GM12873 (cell line): ENCODE data around the gene KRT13.

Experiments used
- TF ChIP-seq, protein P1 (sequence below): IDR thresholded peaks from 2 replicates; pipeline ENCODE4 v1.5.1; 2012; ENCODE audit warnings: low read depth, mild to moderate bottlenecking, moderate library complexity, low read length, control low read depth; ENCODE audit not compliant: insufficient read depth; ENCODE audit errors: missing control alignments

The KRT13 gene

DNA sequence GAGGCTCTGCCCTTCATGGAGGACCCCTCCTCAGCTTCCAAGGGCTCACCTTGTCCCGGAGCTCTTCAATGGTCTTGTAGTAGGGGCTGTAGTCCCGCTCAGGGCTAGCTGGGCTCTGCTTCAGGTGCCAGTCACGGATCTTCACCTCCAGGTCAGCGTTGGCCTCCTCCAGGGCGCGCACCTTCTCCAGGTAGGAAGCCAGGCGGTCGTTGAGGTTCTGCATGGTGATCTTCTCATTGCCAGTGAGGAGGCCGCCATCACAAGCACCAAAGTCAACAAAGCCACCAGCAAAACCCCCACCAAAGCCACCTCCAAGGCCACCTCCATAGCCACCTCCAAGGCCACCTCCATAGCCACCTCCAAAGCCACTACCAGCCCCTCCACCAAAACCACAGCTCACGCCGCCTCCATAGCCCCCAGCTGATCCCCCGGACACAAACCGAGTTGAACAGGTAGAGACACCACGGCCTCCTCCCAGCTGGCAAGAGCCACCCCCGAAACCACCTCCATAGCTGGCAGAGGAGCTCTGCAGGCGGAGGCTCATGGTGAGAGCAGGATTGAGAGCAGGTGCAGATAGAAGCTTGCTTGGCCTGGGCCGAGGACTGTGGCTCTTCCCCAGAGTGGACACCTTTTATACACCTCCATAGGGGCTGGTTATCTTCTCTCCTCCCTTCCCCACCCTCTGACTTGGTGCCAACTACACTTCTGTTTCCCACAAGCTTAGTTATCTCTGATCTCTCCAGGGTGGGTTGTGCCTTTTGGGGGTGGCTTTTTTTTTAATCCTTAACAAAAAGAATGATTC is at the start of gene KRT13:
Gene KRT13 (minus strand): TSS at position 606 of the 802 bp plus-strand sequence. CDS start 62 bp downstream, at position 544.
- TF ChIP-seq, protein P1, sequence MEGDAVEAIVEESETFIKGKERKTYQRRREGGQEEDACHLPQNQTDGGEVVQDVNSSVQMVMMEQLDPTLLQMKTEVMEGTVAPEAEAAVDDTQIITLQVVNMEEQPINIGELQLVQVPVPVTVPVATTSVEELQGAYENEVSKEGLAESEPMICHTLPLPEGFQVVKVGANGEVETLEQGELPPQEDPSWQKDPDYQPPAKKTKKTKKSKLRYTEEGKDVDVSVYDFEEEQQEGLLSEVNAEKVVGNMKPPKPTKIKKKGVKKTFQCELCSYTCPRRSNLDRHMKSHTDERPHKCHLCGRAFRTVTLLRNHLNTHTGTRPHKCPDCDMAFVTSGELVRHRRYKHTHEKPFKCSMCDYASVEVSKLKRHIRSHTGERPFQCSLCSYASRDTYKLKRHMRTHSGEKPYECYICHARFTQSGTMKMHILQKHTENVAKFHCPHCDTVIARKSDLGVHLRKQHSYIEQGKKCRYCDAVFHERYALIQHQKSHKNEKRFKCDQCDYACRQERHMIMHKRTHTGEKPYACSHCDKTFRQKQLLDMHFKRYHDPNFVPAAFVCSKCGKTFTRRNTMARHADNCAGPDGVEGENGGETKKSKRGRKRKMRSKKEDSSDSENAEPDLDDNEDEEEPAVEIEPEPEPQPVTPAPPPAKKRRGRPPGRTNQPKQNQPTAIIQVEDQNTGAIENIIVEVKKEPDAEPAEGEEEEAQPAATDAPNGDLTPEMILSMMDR = no peak

DNA sequence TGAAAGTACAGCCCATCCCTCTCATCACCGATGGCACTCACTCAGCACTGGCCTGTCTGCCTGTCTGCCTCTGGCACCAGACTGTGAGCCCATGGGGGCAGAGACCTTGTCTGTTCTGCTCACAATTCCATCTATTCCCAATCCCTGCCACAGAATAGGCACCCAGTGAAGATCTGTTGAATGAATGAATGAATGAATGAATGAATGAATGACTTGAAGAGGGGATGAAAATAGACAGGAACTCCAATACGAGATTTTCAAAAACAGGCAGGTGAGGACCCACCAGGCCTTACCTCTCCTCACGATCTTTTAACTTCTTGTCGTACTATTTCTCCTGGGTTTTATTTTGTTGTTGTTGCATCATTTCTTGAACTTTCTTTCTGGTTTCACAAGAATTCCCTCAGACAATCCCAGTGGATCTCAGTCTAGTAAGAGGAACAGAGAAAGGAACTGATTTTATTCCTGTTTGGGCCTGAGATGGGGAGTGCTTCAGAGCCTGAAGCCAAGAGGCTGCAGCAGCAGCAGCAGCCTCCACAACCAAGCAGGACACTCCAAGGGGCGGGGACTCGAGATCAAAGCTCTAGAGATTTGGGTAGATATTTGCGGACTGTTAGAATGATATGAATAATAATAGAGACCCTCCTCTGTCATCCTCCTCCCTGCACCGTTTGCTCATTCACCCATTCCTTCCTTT is 48.7 kb upstream of the KRT13 start:
- TF ChIP-seq, protein P1 = no peak

DNA sequence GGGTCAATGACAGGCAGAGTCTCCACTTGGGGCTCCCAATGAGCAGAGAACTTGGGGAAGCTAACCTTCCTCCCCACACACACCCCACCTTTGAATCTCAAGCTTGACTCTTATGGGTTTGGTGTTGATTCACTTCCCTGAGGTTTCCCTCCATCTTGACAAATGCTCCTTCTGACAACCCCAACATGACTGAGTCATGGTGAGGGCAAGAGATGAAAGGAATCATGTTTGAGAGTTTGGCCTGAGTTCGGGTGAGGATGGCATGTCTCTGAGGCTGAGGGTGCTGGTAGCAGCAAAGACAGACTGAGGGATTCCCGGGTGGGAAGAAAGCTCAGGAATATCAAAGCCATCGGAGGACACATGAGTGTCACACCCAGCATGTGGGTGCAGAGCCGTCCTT is 47.8 kb upstream of the KRT13 start:
- TF ChIP-seq, protein P1 = no peak

DNA sequence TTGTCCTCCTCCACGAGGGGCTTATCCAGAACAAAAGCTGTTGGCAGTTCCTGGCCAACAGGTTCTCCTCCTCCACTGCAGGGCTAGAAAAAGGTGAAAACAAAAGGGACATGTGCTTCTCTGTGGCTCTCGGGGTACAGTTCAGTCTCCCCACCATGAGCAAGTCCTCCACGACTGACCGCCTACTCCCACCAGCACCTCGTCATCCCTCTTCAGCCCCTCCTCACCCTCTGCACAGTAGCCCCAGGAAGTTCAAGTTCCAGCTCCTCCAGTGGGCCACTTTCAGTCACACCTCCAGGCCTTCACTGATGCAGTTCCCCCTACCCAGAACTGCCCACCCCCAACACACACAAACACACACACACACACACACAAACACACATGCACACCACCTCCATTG is 47.0 kb upstream of the KRT13 start:
- TF ChIP-seq, protein P1 = no peak

DNA sequence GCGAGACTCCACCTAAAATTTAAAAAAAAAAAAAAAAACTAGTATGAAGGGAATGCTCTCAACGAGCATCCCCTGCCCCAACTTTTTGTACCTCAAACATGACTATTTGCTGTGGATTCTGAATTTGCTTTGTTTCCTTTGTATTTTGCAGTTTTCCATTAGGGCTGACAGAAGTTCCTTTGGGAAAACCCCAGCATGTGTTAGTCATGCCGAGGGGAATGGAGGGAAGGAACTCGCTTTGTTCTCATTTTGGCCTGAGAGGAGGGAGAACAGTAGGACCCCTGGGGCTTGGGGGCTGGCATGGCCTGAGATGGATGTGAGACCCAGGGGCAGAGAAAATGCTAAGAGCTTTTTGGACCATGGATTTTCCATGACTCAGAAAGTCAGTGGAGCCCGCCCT is 46.0 kb upstream of the KRT13 start:
- TF ChIP-seq, protein P1 = no peak

DNA sequence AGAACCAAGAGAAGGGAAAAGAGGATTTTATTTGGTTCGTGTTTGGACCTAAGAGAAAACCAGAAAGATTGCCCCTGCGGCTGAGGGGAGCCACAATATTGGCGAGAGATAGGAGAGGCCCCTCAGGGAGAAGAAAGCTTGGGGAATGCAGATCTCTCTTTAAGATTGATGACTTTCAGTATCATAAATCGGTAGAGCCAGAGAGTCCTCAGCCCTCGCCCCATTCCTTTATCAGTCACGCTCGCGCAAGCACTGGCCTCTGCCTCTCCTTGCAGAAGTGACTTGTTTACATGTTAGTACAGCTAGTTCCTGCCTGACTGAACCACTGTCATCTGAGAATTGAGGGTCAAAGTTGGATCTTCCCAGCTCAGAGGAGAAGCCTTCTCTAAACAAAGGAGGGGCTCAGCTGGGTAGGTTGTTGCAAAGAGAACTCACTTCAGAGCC is 44.2 kb upstream of the KRT13 start:
- TF ChIP-seq, protein P1 = no peak

DNA sequence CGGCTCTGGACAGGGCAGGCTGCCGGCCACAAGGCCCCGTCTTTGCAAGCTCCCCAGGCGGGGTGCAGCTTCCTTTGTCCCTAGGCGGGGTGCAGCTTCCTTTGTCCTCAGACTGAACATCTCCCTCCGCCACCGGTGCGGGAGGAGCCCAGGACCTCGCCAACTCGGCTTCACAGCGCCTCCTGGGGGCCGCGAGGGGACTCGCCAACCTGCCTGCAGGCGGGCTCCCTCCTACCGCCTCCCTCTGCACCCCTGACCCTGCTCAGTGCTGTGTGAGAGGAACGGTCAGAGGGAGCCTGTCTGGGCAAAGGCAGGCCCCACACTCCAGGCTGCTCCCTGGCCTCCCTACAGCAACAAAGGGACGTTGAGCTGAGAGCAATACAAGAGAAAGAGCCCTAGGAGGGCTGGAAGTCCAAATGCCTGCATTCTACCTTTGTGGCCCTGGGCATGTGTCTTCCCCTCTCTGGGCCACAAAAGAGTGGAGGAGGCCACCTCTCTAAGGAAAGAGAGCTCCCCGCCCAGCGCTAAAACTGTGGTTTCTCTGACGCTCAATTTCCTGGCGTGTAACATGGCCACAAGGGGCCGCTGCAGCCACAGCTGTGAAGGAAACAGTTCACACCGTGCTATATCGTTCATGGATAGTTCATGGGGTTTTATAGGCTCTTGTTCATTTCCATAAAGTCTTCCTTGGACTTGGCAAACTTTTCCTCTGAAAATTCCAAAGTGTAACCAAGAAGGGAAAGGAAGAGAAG is 43.6 kb upstream of the KRT13 start:
- TF ChIP-seq, protein P1 = peak; percentile 83
